Right atrium auricular region (tissue), 2 donors: ENCODE data around the gene DPM2. TPM values are rescaled to one million over a fixed set of nuclear protein-coding genes. Genes with fewer than 3 reads are reported as not detected.

Experiments
- DNase-seq: peaks from one replicate; pipeline ENCODE4 v3.0.0-alpha.2; 2019; ENCODE audit warnings: low spot score
- H3K27ac ChIP-seq, 2 donors: fragments of 200-600 bp; sonication (generic); 1 replicate in 1 of 2; 2 replicates in 1 of 2; pipeline ENCODE4 v1.5.1; 2016 to 2019
- H3K27me3 ChIP-seq, 2 donors: fragments of 200-600 bp; sonication (generic); one replicate each; pipeline versions ENCODE4 v1.5.1 to v1.6.0; 2017 to 2019
- H3K36me3 ChIP-seq: fragments of 200-600 bp; sonication (generic); one replicate; pipeline ENCODE4 v1.5.1; 2016
- H3K4me1 ChIP-seq, 2 donors: fragments of 200-600 bp; sonication (generic); one replicate each; pipeline versions ENCODE4 v1.5.1 to v1.6.0; 2017 to 2019
- H3K4me3 ChIP-seq, 2 donors: fragments of 200-600 bp; sonication (generic); 1 replicate in 1 of 2; 2 replicates in 1 of 2; pipeline ENCODE4 v1.5.1; 2017 to 2019; ENCODE audit warnings: mild to moderate bottlenecking in 1 of 2, moderate library complexity in 1 of 2
- H3K9me3 ChIP-seq, 2 donors: fragments of 200-600 bp; sonication (generic); one replicate each; pipeline ENCODE4 v1.5.1; 2019
- total RNA-seq, 2 donors: library from RNA; depleted of rRNA; stranded (reverse); fragments of >200 nt; gene quantifications; one replicate each; pipeline ENCODE4 v1.1.0, GENCODE V29; 2016
- TF ChIP-seq, protein P1 (sequence below), 2 donors: fragments of 200-600 bp; sonication (generic); IDR thresholded peaks; one replicate each; pipeline ENCODE4 v1.5.1; 2019; ENCODE audit warnings: antibody characterized with exemption in 2 of 2

DPM2 gene
- total RNA-seq, 2 donors from 2014 or later, result 4.7 to 11.4 TPM

DNA sequence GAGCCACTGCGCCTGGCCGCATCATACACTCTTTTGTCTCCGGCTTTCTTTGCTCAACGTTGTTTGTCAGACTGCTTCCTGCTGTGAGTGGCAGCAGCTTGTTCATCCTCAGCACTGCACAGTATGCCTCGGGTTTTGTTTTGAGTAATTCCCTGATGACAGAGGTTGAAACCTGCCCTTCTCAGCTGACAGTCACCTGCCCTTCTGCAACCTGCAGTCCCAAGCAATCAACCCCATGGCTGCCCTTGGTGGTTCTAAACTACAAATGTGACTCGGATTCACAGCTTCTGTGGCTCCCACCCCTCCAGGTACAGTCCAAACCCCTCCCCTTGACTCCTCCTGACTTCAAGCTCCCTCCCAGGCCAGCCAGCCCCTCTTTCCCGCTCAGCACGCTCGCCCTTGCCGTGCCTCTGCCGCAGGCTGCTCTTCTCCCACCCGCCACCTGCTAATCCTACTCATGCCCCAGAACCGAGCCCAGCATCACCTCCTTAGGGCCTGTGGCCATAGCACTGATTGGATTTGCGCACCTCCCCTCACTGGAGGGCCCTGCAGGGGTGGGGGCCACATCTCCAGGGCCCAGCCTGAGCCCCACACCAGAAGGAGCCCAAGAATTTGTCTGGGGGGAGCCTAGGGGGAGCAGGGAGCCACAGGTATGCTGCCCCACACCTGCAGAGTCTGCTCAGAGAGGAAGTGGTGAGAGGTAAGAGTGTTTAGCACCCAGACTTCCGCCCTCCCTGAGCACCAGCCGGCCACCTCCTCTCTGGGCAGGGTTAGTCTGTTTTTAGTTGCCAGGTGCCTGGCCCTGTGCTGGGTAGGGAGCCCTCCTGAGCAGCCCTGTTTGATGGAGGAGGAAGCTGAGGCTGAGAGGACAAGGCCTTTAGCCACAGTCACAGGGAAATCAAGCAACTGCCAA, 33.0 kb upstream of the DPM2 start:
- no peak for DNase-seq
- H3K4me3 ChIP-seq, result no peak overlapping the region

DNA sequence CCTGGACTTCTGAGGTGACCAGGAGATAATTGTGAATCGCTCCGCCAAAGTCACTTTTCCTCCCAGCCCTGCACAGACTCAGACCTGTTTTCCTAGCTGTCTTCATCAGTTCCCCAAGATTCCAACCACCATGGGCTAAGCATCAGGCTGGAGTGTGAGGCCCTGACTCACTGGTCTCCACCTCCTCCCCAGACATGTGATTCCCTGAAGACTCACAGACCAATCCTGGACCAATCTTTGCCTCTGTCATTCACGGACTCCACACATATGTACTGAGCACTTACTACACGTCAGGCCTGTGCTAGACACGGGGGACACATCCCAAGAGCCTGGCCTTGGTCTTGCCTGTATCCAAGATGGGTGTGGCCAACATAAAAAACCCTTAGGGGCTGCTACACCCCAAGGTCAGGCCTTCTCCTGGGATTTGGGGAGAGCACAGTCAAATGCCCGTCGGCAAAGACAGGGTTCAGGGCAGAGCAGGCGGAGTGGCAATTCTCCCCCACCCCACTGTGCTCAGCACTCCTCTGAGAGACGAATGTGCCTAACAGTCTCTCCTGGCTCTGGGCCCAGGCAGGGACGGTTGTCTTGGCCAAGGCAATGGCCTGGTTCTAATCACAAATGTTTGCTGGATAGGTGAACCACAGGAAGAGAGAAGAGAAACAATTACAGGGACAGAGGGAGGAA, 31.2 kb upstream of the DPM2 start:
- Histone ChIP-seq H3K36me3 (no peaks in the 10 kb centered on the region), H3K4me3 (no peak overlapping the region), H3K27me3 (no peaks in the 10 kb centered on the region), H3K9me3 (no peaks in the 10 kb centered on the region), H3K4me1 (peaks cover 0 to 98% of the 10 kb centered on the region in 2 donors), H3K27ac (peak overlapping the region; percentile 94 to 96)
- TF ChIP-seq, protein P1, sequence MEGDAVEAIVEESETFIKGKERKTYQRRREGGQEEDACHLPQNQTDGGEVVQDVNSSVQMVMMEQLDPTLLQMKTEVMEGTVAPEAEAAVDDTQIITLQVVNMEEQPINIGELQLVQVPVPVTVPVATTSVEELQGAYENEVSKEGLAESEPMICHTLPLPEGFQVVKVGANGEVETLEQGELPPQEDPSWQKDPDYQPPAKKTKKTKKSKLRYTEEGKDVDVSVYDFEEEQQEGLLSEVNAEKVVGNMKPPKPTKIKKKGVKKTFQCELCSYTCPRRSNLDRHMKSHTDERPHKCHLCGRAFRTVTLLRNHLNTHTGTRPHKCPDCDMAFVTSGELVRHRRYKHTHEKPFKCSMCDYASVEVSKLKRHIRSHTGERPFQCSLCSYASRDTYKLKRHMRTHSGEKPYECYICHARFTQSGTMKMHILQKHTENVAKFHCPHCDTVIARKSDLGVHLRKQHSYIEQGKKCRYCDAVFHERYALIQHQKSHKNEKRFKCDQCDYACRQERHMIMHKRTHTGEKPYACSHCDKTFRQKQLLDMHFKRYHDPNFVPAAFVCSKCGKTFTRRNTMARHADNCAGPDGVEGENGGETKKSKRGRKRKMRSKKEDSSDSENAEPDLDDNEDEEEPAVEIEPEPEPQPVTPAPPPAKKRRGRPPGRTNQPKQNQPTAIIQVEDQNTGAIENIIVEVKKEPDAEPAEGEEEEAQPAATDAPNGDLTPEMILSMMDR (IDR thresholded peaks at IDR 0.05), result no peak
- DNase-seq, result peak; percentile 79

More for the DNA sequence above, 33.0 kb upstream of the DPM2 start:
- Histone ChIP-seq H3K9me3 (no peaks in the 10 kb centered on the region), H3K4me1 (peaks cover 0 to 98% of the 10 kb centered on the region in 2 donors), H3K27me3 (no peaks in the 10 kb centered on the region), H3K36me3 (no peaks in the 10 kb centered on the region), H3K27ac (peak overlapping the region; percentile 94 to 96)
- TF ChIP-seq, protein P1 (IDR thresholded peaks at IDR 0.05), result no peak

DNA sequence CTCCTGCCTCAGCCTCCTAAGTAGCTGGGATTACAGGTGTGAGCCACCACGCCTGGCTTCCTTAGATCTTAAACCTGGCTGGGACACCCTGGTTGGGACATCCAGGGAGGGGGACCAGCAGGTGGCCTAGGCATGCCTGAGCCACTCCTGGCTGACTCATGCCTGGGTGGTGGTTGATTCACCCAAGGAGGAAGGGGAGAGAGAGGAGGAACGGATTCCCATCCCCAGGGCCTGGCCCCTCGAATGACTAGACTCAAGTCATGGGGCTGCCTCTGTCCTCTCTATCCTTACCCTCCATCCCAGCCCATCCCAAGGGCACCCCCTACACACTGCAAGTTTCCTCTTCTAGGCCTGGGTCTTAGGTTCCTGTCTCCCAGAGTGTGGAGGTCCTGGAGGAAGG, 30.4 kb upstream of the DPM2 start:
- no peak for DNase-seq
- Histone ChIP-seq H3K4me1 (peaks cover 0 to 98% of the 10 kb centered on the region in 2 donors), H3K9me3 (no peaks in the 10 kb centered on the region), H3K27ac (peak overlapping the region; percentile 94 to 96), H3K27me3 (no peaks in the 10 kb centered on the region), H3K36me3 (no peaks in the 10 kb centered on the region), H3K4me3 (no peak overlapping the region)
- TF ChIP-seq, protein P1 (IDR thresholded peaks at IDR 0.05), result no peak

DNA sequence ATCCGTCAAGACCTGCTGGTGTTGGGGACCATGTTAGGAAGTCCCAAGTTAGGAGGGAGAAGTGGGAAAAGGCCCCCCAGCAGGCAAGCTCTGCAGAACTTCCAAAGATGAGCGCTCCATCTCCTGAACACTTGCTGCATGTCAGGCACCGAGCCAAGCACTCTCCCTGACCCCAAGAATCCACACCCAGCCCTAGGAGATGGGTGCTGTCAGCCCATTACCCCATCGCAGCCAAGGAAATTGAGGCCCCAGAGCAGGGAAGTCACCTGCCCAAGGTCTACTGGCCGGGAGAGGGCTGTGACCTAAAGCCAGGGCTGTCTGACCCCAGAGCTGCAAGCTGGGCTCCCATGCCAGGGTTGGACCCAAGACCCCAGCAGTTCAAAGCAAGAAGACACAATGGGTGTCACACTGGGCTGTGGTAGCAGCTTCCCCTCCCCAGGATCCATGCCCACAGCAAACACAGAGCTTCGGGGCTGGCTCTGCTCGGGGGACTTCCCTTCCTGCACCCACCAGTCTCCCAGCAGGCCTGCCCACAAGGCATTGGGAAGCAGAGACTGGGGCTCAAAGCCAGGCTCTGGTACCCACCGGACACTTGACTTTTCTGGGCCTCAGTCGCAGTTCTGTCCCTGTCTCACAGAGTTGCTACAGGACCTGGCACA, 29.6 kb upstream of the DPM2 start:
- H3K4me1 ChIP-seq, result peaks cover 0 to 98% of the 10 kb centered on the region in 2 donors
- TF ChIP-seq, protein P1 (IDR thresholded peaks at IDR 0.05), result no peak
- H3K27ac ChIP-seq, result peak overlapping the region; percentile 94 to 96
- no peak for DNase-seq
- no peaks in the 10 kb centered on the region for H3K9me3 ChIP-seq
- no peaks in the 10 kb centered on the region for H3K36me3 ChIP-seq
- H3K27me3 ChIP-seq, result no peaks in the 10 kb centered on the region
- H3K4me3 ChIP-seq, result no peak overlapping the region

DNA sequence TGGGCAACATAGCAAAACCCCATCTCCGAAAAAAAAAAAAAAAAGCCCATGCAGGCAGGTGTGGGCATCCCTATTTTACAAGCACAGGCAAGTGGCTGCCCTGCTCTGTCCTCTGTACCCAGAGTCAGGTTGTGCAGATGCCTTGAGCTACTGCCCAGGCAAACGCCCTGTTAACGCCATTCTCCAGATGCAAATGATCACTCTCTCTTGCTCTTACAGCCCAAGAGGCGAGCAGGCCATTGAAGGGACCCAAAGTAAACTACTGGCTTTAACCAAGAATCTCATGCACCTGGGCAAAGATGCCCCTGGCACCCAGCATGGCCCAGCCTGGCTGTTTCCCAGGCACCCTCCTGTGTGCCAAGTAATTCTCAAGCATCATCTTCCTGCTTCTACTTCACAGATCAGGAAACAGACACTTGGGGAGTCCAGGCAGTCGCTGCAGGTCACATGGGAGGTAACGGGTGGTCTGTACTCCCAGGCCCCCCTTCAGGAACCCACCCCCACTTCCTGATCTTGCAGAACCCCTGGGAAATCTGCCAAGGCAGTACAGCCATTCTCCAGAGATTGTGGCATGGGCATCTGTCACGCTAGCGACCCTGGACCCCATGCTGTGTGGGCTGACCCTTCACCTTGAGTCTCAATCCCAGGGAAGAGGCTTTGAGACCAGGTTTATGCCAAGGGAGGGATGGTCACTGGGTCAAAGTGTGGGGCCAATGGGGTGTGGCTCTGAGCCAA, 28.9 kb upstream of the DPM2 start:
- Histone ChIP-seq H3K27me3 (no peaks in the 10 kb centered on the region), H3K27ac (peak overlapping the region; percentile 94 to 96), H3K4me1 (peaks cover 0 to 94% of the 10 kb centered on the region in 2 donors), H3K9me3 (no peaks in the 10 kb centered on the region), H3K4me3 (no peak overlapping the region), H3K36me3 (no peaks in the 10 kb centered on the region)
- TF ChIP-seq, protein P1 (IDR thresholded peaks at IDR 0.05), result no peak
- no peak for DNase-seq
